ENCODE measurements around the gene XRRA1.

Gene XRRA1

GRCh38 chr11:74936976-74937375 is 11.9 kb downstream of the XRRA1 start:
- in situ Hi-C loops (cut with HindIII; ENCODE audit: low sequenced_read_pairs) = no loop called here
- H3K4me3 ChIP-seq (ENCODE audit: low read depth, low read length) = no peak overlapping the region
- DNase-seq (ENCODE audit: low read depth, low spot score) = no peak
- TF ChIP-seq CTCF (IDR thresholded peaks at IDR 0.05; ENCODE audit: low read depth, low read length) = no peak

GRCh38 chr11:74936087-74936486 is 12.8 kb downstream of the XRRA1 start:
- H3K4me3 ChIP-seq (ENCODE audit: low read depth, low read length) = no peak overlapping the region
- in situ Hi-C loops (cut with HindIII; ENCODE audit: low sequenced_read_pairs) = no loop called here
- DNase-seq (ENCODE audit: low read depth, low spot score) = no peak
- TF ChIP-seq CTCF (IDR thresholded peaks at IDR 0.05; ENCODE audit: low read depth, low read length) = no peak

GRCh38 chr11:74935285-74935684 is 13.6 kb downstream of the XRRA1 start:
- no peak overlapping the region for H3K4me3 ChIP-seq (ENCODE audit: low read depth, low read length)
- no peak for TF ChIP-seq CTCF (IDR thresholded peaks at IDR 0.05; ENCODE audit: low read depth, low read length)
- in situ Hi-C loops (cut with HindIII; ENCODE audit: low sequenced_read_pairs) = no loop called here
- DNase-seq (ENCODE audit: low read depth, low spot score) = no peak

GRCh38 chr11:74933765-74934164 is 15.1 kb downstream of the XRRA1 start:
- no peak for TF ChIP-seq CTCF (IDR thresholded peaks at IDR 0.05; ENCODE audit: low read depth, low read length)

GRCh38 chr11:74932797-74933196 is 16.1 kb downstream of the XRRA1 start:
- no peak for TF ChIP-seq CTCF (IDR thresholded peaks at IDR 0.05; ENCODE audit: low read depth, low read length)
- H3K4me3 ChIP-seq (ENCODE audit: low read depth, low read length) = no peak overlapping the region
- DNase-seq (ENCODE audit: low read depth, low spot score) = peak; percentile 78
- in situ Hi-C loops (cut with HindIII; ENCODE audit: low sequenced_read_pairs) = no loop called here

More at GRCh38 chr11:74933765-74934164, 15.1 kb downstream of the XRRA1 start:
- in situ Hi-C loops (cut with HindIII; ENCODE audit: low sequenced_read_pairs) = no loop called here
- H3K4me3 ChIP-seq (ENCODE audit: low read depth, low read length) = no peak overlapping the region
- DNase-seq (ENCODE audit: low read depth, low spot score) = no peak

- no peak for TF ChIP-seq CTCF (IDR thresholded peaks at IDR 0.05; ENCODE audit: low read depth, low read length)
- in situ Hi-C loops (cut with HindIII; ENCODE audit: low sequenced_read_pairs) = no loop called here
- no peak overlapping the region for H3K4me3 ChIP-seq (ENCODE audit: low read depth, low read length)
- peak; percentile 57 for DNase-seq (ENCODE audit: low read depth, low spot score)
These were observed 16.7 kb downstream of the XRRA1 start for GRCh38 chr11:74932169-74932568.
